Measurements from ENCODE around the gene SLC1A2.

The SLC1A2 gene

DNA sequence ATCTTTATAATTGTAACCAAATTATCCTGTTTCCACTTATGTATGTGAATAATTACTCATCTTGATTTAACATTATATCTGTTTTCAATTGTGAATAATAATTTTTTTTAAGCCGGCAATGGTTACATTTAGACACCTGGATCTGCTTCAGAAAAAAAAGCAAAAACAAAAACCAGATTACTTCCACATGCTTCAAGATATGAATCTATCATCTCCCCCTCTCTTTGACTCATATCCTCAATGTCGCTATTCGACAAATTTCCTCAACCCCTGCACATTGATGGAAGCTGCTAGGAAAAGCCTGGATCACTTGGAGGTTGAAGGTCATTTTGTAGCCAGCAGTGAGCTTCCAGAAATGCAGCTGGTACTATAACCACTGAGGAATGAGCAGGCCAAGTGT lies 42.7 kb downstream of the SLC1A2 start:
- no CpG with 5 or more reads among the region's 3 CpGs for whole genome bisulfite sequencing (ENCODE audit: extremely low coverage, insufficient coverage, insufficient read length)
- no peak overlapping the region for H4K12ac ChIP-seq (ENCODE audit: low read depth, low read length)
- no peaks in the 10 kb centered on the region for H3K79me2 ChIP-seq (ENCODE audit: control insufficient read depth, insufficient read depth, low read length, poor library complexity)

DNA sequence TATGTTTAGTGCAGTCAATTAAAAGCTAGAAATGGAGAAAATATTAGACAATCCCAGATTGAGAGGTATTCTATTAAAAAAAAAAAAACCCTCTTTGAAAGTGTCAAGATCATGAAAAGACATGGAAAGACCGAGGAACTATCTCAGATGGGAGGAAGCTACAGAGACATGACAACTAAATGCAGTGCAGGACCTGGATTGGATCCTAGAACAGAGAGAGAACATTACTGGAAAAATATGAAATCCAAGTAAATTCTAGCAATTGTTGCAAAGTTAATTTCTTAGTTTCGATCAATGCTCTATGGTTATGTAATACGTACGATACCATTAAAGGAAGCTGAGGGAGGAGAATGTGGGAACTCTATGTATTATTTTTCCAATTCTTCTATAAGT lies 43.2 kb downstream of the SLC1A2 start:
- H2BK5ac ChIP-seq (ENCODE audit: low read depth, low read length, poor library complexity), result no peak overlapping the region
- H4K12ac ChIP-seq (ENCODE audit: low read depth, low read length), result no peak overlapping the region
- no peak overlapping the region for H4K91ac ChIP-seq (ENCODE audit: low read depth, low read length)
- H2AK5ac ChIP-seq (ENCODE audit: low read length), result no peak overlapping the region
- H3K27me3 ChIP-seq (ENCODE audit: insufficient read depth, low read length), result no peaks in the 10 kb centered on the region
- no peak overlapping the region for H3K27ac ChIP-seq (ENCODE audit: low read depth, low read length)
- no peaks in the 10 kb centered on the region for H3K36me3 ChIP-seq (ENCODE audit: control insufficient read depth in 1 of 2, insufficient read depth in 2 of 2, low read length in 2 of 2)
- DNase-seq, result no peak
- H3K79me2 ChIP-seq (ENCODE audit: control insufficient read depth, insufficient read depth, low read length, poor library complexity), result no peaks in the 10 kb centered on the region
- no peaks in the 10 kb centered on the region for H3K79me1 ChIP-seq (ENCODE audit: low read length)
- H2BK120ac ChIP-seq (ENCODE audit: insufficient read depth, low read length, poor library complexity), result no peak overlapping the region
- H3K14ac ChIP-seq (ENCODE audit: low read length), result no peak overlapping the region
- H2AFZ ChIP-seq (ENCODE audit: insufficient read depth, low read length, poor library complexity), result no peak overlapping the region
- no CpG with 5 or more reads among the region's 4 CpGs for WGBS (ENCODE audit: extremely low coverage, insufficient coverage, insufficient read length)
- H3K18ac ChIP-seq (ENCODE audit: low read length), result no peak overlapping the region
- no peak overlapping the region for H3K9ac ChIP-seq (ENCODE audit: low read length)
- no peak overlapping the region for H3K4me2 ChIP-seq (ENCODE audit: low read length)
- H4K8ac ChIP-seq (ENCODE audit: low read depth, low read length), result no peak overlapping the region
- no peak overlapping the region for H2BK12ac ChIP-seq (ENCODE audit: low read length)
- H3K23ac ChIP-seq (ENCODE audit: low read length), result no peak overlapping the region
- no peak overlapping the region for H3K4me3 ChIP-seq (ENCODE audit: low read depth, low read length)
- no peaks in the 10 kb centered on the region for H3K4me1 ChIP-seq (ENCODE audit: control insufficient read depth in 1 of 2, insufficient read depth in 2 of 2, low read length in 2 of 2)
- no peak overlapping the region for H3K4ac ChIP-seq (ENCODE audit: low read depth, low read length)
- no peaks in the 10 kb centered on the region for H3K9me3 ChIP-seq (ENCODE audit: insufficient read depth, low read depth, low read length)

More for the DNA sequence above, 42.7 kb downstream of the SLC1A2 start:
- H2AFZ ChIP-seq (ENCODE audit: insufficient read depth, low read length, poor library complexity), result no peak overlapping the region
- H3K27me3 ChIP-seq (ENCODE audit: insufficient read depth, low read length), result no peaks in the 10 kb centered on the region
- H3K23ac ChIP-seq (ENCODE audit: low read length), result no peak overlapping the region
- H3K36me3 ChIP-seq (ENCODE audit: control insufficient read depth in 1 of 2, insufficient read depth in 2 of 2, low read length in 2 of 2), result no peaks in the 10 kb centered on the region
- no peak overlapping the region for H3K27ac ChIP-seq (ENCODE audit: low read depth, low read length)
- no peak for DNase-seq
- H2BK120ac ChIP-seq (ENCODE audit: insufficient read depth, low read length, poor library complexity), result no peak overlapping the region
- H4K91ac ChIP-seq (ENCODE audit: low read depth, low read length), result no peak overlapping the region
- no peaks in the 10 kb centered on the region for H3K79me1 ChIP-seq (ENCODE audit: low read length)
- no peaks in the 10 kb centered on the region for H3K9me3 ChIP-seq (ENCODE audit: insufficient read depth, low read depth, low read length)
- H2BK12ac ChIP-seq (ENCODE audit: low read length), result no peak overlapping the region
- no peak overlapping the region for H3K4me2 ChIP-seq (ENCODE audit: low read length)
- no peak overlapping the region for H2AK5ac ChIP-seq (ENCODE audit: low read length)
- H3K4me1 ChIP-seq (ENCODE audit: control insufficient read depth in 1 of 2, insufficient read depth in 2 of 2, low read length in 2 of 2), result no peaks in the 10 kb centered on the region
- no peak overlapping the region for H3K14ac ChIP-seq (ENCODE audit: low read length)
- no peak overlapping the region for H3K18ac ChIP-seq (ENCODE audit: low read length)
- H4K8ac ChIP-seq (ENCODE audit: low read depth, low read length), result no peak overlapping the region
- H2BK5ac ChIP-seq (ENCODE audit: low read depth, low read length, poor library complexity), result no peak overlapping the region
- H3K4ac ChIP-seq (ENCODE audit: low read depth, low read length), result no peak overlapping the region
- no peak overlapping the region for H3K4me3 ChIP-seq (ENCODE audit: low read depth, low read length)
- no peak overlapping the region for H3K9ac ChIP-seq (ENCODE audit: low read length)

DNA sequence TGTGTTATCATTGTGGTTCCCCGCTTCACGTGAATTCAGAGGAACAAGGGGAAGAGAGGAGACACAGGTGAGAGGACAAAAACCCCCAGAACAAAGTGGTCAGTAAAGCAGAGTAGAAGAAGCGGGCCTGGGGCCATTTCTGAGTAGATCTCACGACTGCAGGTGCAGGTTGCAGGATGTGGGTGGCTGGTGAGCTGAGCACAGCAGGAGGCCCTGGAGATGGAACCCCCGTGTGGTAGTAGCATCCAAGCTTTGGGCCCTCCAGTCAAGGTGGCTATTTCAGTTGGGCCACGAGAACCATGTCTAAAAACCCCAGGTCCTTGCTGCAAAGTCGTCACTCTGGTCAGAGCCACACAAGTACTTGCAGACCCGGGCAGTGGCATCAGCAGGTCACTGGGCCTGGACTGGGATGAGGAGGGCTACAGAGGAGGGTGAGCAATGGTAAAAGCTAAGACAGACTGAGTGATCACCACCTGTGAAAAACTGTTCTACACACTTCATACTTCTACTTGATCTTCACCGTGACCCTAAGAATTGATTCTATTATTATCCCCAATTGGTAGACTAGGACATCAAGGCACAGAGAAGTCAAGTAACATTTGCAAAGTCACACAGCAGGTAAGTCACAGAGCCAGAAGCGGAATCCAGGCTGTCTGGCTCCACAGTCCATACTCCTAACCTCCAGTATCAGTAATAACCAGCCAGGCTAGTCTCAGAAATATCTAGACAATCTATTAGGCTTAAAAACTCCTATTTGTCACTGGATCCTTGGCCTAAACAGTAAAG lies 43.8 kb downstream of the SLC1A2 start:
- no peak overlapping the region for H2BK5ac ChIP-seq (ENCODE audit: low read depth, low read length, poor library complexity)
- H4K91ac ChIP-seq (ENCODE audit: low read depth, low read length), result no peak overlapping the region
- no peaks in the 10 kb centered on the region for H3K9me3 ChIP-seq (ENCODE audit: insufficient read depth, low read depth, low read length)
- no peak overlapping the region for H2AK5ac ChIP-seq (ENCODE audit: low read length)
- H3K14ac ChIP-seq (ENCODE audit: low read length), result no peak overlapping the region
- no peak overlapping the region for H4K12ac ChIP-seq (ENCODE audit: low read depth, low read length)
- DNase-seq, result no peak
- no peak overlapping the region for H2BK120ac ChIP-seq (ENCODE audit: insufficient read depth, low read length, poor library complexity)
- no peak overlapping the region for H2AFZ ChIP-seq (ENCODE audit: insufficient read depth, low read length, poor library complexity)
- H3K23ac ChIP-seq (ENCODE audit: low read length), result no peak overlapping the region
- no peak overlapping the region for H3K4me3 ChIP-seq (ENCODE audit: low read depth, low read length)
- no peak overlapping the region for H3K4ac ChIP-seq (ENCODE audit: low read depth, low read length)
- no CpG with 5 or more reads among the region's 10 CpGs for WGBS (ENCODE audit: extremely low coverage, insufficient coverage, insufficient read length)
- H3K18ac ChIP-seq (ENCODE audit: low read length), result no peak overlapping the region
- H3K36me3 ChIP-seq (ENCODE audit: control insufficient read depth in 1 of 2, insufficient read depth in 2 of 2, low read length in 2 of 2), result no peaks in the 10 kb centered on the region
- no peaks in the 10 kb centered on the region for H3K27me3 ChIP-seq (ENCODE audit: insufficient read depth, low read length)
- H3K27ac ChIP-seq (ENCODE audit: low read depth, low read length), result no peak overlapping the region
- H3K79me2 ChIP-seq (ENCODE audit: control insufficient read depth, insufficient read depth, low read length, poor library complexity), result no peaks in the 10 kb centered on the region
- H3K79me1 ChIP-seq (ENCODE audit: low read length), result no peaks in the 10 kb centered on the region
- H4K8ac ChIP-seq (ENCODE audit: low read depth, low read length), result no peak overlapping the region
- H2BK12ac ChIP-seq (ENCODE audit: low read length), result no peak overlapping the region
- no peaks in the 10 kb centered on the region for H3K4me1 ChIP-seq (ENCODE audit: control insufficient read depth in 1 of 2, insufficient read depth in 2 of 2, low read length in 2 of 2)
- no peak overlapping the region for H3K4me2 ChIP-seq (ENCODE audit: low read length)
- no peak overlapping the region for H3K9ac ChIP-seq (ENCODE audit: low read length)

DNA sequence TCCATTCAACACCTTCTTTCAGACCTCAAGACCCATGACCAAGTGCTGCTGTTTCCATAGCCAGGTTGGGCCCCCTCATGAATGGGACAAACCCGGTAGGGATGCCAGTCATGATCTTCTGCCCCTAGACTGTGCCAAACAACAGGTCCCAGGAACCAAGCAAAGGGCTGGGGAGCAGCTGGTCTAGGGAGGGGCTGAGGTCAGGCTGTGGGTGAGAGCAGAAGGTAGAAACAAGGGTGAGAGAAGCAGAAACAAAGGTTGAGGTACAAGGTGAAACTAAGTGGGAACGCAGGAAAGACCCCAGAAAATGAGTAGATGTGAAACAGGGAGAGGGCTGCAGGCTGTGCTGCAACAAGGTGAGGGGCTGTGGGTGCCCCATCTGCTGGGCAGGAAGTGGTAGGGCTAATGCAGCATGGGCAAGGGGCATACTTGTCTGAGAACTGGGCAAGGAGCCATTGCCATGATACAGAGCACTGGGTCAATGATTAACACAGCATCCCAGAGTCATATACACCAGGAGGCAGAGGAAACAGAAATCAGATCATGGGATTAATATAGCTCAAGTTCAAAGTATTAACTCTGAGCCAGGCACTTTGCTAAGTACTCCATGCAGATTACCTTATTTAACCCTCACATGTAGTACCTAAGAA lies 45.9 kb downstream of the SLC1A2 start:
- H3K27ac ChIP-seq (ENCODE audit: low read depth, low read length), result no peak overlapping the region
- no peaks in the 10 kb centered on the region for H3K4me1 ChIP-seq (ENCODE audit: control insufficient read depth in 1 of 2, insufficient read depth in 2 of 2, low read length in 2 of 2)
- no peak overlapping the region for H3K4me3 ChIP-seq (ENCODE audit: low read depth, low read length)
- H3K18ac ChIP-seq (ENCODE audit: low read length), result no peak overlapping the region
- no peak for DNase-seq
- WGBS (ENCODE audit: extremely low coverage, insufficient coverage, insufficient read length), result no CpG with 5 or more reads among the region's 2 CpGs
- no peaks in the 10 kb centered on the region for H3K79me1 ChIP-seq (ENCODE audit: low read length)
- no peak overlapping the region for H3K9ac ChIP-seq (ENCODE audit: low read length)
- H3K9me3 ChIP-seq (ENCODE audit: insufficient read depth, low read depth, low read length), result no peaks in the 10 kb centered on the region
- no peak overlapping the region for H2AK5ac ChIP-seq (ENCODE audit: low read length)
- no peak overlapping the region for H2AFZ ChIP-seq (ENCODE audit: insufficient read depth, low read length, poor library complexity)
- H4K8ac ChIP-seq (ENCODE audit: low read depth, low read length), result no peak overlapping the region
- H3K36me3 ChIP-seq (ENCODE audit: control insufficient read depth in 1 of 2, insufficient read depth in 2 of 2, low read length in 2 of 2), result no peaks in the 10 kb centered on the region
- no peak overlapping the region for H3K23ac ChIP-seq (ENCODE audit: low read length)
- no peak overlapping the region for H3K4me2 ChIP-seq (ENCODE audit: low read length)
- no peak overlapping the region for H3K14ac ChIP-seq (ENCODE audit: low read length)
- H4K91ac ChIP-seq (ENCODE audit: low read depth, low read length), result no peak overlapping the region
- no peak overlapping the region for H2BK12ac ChIP-seq (ENCODE audit: low read length)
- H3K27me3 ChIP-seq (ENCODE audit: insufficient read depth, low read length), result no peaks in the 10 kb centered on the region
- H2BK5ac ChIP-seq (ENCODE audit: low read depth, low read length, poor library complexity), result no peak overlapping the region
- no peak overlapping the region for H4K12ac ChIP-seq (ENCODE audit: low read depth, low read length)
- no peak overlapping the region for H2BK120ac ChIP-seq (ENCODE audit: insufficient read depth, low read length, poor library complexity)
- no peaks in the 10 kb centered on the region for H3K79me2 ChIP-seq (ENCODE audit: control insufficient read depth, insufficient read depth, low read length, poor library complexity)
- H3K4ac ChIP-seq (ENCODE audit: low read depth, low read length), result no peak overlapping the region

Data from trophoblast cell (in vitro differentiated cells and primary cell).